SK-N-SH (cell line): ENCODE results near the gene AZU1.

Experiments
- ELF1 ChIP-seq: IDR thresholded peaks from 2 replicates; pipeline ENCODE4 v1.4.0; 2012
- FOXM1 ChIP-seq: IDR thresholded peaks from 2 replicates; pipeline ENCODE4 v1.4.0; 2012; ENCODE audit warnings: low read depth, mild to moderate bottlenecking
- JUND ChIP-seq: IDR thresholded peaks from 2 replicates; pipeline ENCODE4 v1.4.0; 2012
- MEF2A ChIP-seq: IDR thresholded peaks from 2 replicates; pipeline ENCODE4 v1.4.0; 2012; ENCODE audit warnings: low read depth, borderline replicate concordance
- POLR2AphosphoS5 ChIP-seq: IDR thresholded peaks from 2 replicates; pipeline ENCODE4 v1.6.1; 2012; ENCODE audit warnings: low read depth, low read length
- SIN3A ChIP-seq: IDR thresholded peaks from 2 replicates; pipeline ENCODE4 v1.6.1; 2012; ENCODE audit warnings: low read depth, mild to moderate bottlenecking, low read length, moderate library complexity, borderline replicate concordance
- TCF12 ChIP-seq: IDR thresholded peaks from 2 replicates; pipeline ENCODE4 v1.4.0; 2012
- TF ChIP-seq, protein P1 (sequence below): fragments of 200-600 bp; sonication (generic); IDR thresholded peaks from 2 replicates; pipeline ENCODE4 v1.6.1; 2017; ENCODE audit warnings: antibody characterized with exemption, mild to moderate bottlenecking, moderate library complexity
- TF ChIP-seq, protein P2 (sequence below): fragments of 150-350 bp; IDR thresholded peaks from 2 replicates; pipeline ENCODE4 v1.6.1; 2017; ENCODE audit warnings: antibody characterized with exemption, low read length, low read depth, borderline replicate concordance
- TF ChIP-seq, protein P3 (sequence below): IDR thresholded peaks from 2 replicates; pipeline ENCODE4 v1.4.0; 2012; ENCODE audit warnings: low read depth, borderline replicate concordance

DNA sequence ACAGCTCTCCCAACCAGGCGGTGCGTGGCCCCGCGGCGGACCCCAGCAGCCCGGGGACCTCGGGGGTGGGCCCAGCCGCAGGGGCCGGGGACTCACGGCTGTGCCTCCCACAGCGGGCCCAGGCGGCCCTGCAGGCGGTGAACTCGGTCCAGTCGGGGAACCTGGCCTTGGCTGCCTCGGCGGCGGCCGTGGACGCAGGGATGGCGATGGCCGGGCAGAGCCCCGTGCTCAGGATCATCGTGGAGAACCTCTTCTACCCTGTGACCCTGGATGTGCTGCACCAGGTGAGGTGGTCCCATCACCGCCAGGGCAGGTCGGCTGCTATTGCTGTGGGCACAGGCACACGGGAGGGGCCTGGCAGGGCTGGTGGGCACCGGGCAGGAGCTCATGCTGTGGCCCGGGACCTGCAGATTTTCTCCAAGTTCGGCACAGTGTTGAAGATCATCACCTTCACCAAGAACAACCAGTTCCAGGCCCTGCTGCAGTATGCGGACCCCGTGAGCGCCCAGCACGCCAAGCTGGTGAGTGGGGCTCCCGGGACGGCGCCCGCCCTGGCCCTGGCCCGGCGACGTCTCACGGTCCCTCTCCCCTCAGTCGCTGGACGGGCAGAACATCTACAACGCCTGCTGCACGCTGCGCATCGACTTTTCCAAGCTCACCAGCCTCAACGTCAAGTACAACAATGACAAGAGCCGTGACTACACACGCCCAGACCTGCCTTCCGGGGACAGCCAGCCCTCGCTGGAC is 23.0 kb upstream of the AZU1 start:
- TF ChIP-seq, protein P1, sequence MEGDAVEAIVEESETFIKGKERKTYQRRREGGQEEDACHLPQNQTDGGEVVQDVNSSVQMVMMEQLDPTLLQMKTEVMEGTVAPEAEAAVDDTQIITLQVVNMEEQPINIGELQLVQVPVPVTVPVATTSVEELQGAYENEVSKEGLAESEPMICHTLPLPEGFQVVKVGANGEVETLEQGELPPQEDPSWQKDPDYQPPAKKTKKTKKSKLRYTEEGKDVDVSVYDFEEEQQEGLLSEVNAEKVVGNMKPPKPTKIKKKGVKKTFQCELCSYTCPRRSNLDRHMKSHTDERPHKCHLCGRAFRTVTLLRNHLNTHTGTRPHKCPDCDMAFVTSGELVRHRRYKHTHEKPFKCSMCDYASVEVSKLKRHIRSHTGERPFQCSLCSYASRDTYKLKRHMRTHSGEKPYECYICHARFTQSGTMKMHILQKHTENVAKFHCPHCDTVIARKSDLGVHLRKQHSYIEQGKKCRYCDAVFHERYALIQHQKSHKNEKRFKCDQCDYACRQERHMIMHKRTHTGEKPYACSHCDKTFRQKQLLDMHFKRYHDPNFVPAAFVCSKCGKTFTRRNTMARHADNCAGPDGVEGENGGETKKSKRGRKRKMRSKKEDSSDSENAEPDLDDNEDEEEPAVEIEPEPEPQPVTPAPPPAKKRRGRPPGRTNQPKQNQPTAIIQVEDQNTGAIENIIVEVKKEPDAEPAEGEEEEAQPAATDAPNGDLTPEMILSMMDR: no peak
- no peak for TF ChIP-seq FOXM1
- TF ChIP-seq, protein P2, sequence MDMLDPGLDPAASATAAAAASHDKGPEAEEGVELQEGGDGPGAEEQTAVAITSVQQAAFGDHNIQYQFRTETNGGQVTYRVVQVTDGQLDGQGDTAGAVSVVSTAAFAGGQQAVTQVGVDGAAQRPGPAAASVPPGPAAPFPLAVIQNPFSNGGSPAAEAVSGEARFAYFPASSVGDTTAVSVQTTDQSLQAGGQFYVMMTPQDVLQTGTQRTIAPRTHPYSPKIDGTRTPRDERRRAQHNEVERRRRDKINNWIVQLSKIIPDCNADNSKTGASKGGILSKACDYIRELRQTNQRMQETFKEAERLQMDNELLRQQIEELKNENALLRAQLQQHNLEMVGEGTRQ: no peak
- no peak for TF ChIP-seq MEF2A
- no peak for TF ChIP-seq TCF12
- TF ChIP-seq POLR2AphosphoS5: no peak
- no peak for TF ChIP-seq JUND
- TF ChIP-seq, protein P3, sequence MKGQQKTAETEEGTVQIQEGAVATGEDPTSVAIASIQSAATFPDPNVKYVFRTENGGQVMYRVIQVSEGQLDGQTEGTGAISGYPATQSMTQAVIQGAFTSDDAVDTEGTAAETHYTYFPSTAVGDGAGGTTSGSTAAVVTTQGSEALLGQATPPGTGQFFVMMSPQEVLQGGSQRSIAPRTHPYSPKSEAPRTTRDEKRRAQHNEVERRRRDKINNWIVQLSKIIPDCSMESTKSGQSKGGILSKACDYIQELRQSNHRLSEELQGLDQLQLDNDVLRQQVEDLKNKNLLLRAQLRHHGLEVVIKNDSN: no peak
- TF ChIP-seq ELF1: no peak
- TF ChIP-seq SIN3A: no peak
